ENCODE data around the gene PPP1R12B.
"Not testable (repeated sequence)": the region's sequence is repeated elsewhere in the genome, so short reads cannot be mapped to it uniquely, and the experiment has no call there.

The PPP1R12B gene

GRCh38 chr1:202452508-202452907 is 104.0 kb downstream of the PPP1R12B start:
- DNase-seq (ENCODE audit: low read depth): no peak

GRCh38 chr1:202456372-202457169 is 108.1 kb downstream of the PPP1R12B start:
- DNase-seq (ENCODE audit: low read depth): not testable (repeated sequence)

- not testable (repeated sequence) for DNase-seq (ENCODE audit: low read depth)
Measured at GRCh38 chr1:202458651-202459050, 110.2 kb downstream of the PPP1R12B start.

- DNase-seq (ENCODE audit: low read depth): not testable (repeated sequence)
Measured at GRCh38 chr1:202459470-202460142, 111.1 kb downstream of the PPP1R12B start.

- not testable (repeated sequence) for DNase-seq (ENCODE audit: low read depth)
Measured at GRCh38 chr1:202460143-202460495, 111.6 kb downstream of the PPP1R12B start.

- no peak for DNase-seq (ENCODE audit: low read depth)
Measured at GRCh38 chr1:202462342-202463076, 114.0 kb downstream of the PPP1R12B start.

GRCh38 chr1:202464153-202464742 is 115.7 kb downstream of the PPP1R12B start:
- DNase-seq (ENCODE audit: low read depth): not testable (repeated sequence)

- DNase-seq (ENCODE audit: low read depth): not testable (repeated sequence)
Measured at GRCh38 chr1:202465644-202466270, 117.3 kb downstream of the PPP1R12B start.

GRCh38 chr1:202466339-202466738 is 117.8 kb downstream of the PPP1R12B start:
- not testable (repeated sequence) for DNase-seq (ENCODE audit: low read depth)

- DNase-seq (ENCODE audit: low read depth): not testable (repeated sequence)
Measured at GRCh38 chr1:202467381-202467780, 118.9 kb downstream of the PPP1R12B start.

- DNase-seq (ENCODE audit: low read depth): not testable (repeated sequence)
Measured at GRCh38 chr1:202468695-202469094, 120.2 kb downstream of the PPP1R12B start.

- not testable (repeated sequence) for DNase-seq (ENCODE audit: low read depth)
Measured at GRCh38 chr1:202469123-202469522, 120.6 kb downstream of the PPP1R12B start.

GRCh38 chr1:202471246-202471645 is 122.7 kb downstream of the PPP1R12B start:
- no peak for DNase-seq (ENCODE audit: low read depth)

- not testable (repeated sequence) for DNase-seq (ENCODE audit: low read depth)
Measured at GRCh38 chr1:202472347-202473124, 124.0 kb downstream of the PPP1R12B start.

GRCh38 chr1:202473266-202474045 is 125.0 kb downstream of the PPP1R12B start:
- not testable (repeated sequence) for DNase-seq (ENCODE audit: low read depth)

- not testable (repeated sequence) for DNase-seq (ENCODE audit: low read depth)
Measured at GRCh38 chr1:202479661-202480060, 131.2 kb downstream of the PPP1R12B start.

- not testable (repeated sequence) for DNase-seq (ENCODE audit: low read depth)
Measured at GRCh38 chr1:202480640-202481039, 132.1 kb downstream of the PPP1R12B start.

- not testable (repeated sequence) for DNase-seq (ENCODE audit: low read depth)
Measured at GRCh38 chr1:202483362-202483761, 134.9 kb downstream of the PPP1R12B start.

GRCh38 chr1:202484032-202484431 is 135.5 kb downstream of the PPP1R12B start:
- not testable (repeated sequence) for DNase-seq (ENCODE audit: low read depth)

GRCh38 chr1:202484820-202485219 is 136.3 kb downstream of the PPP1R12B start:
- DNase-seq (ENCODE audit: low read depth): not testable (repeated sequence)
